HG03175 (cell line): Measurements from ENCODE around the gene LDLRAD4.
A peak's percentile ranks its signal among the peaks of the same experiment; 100 is the strongest.

Source experiments
- ATAC-seq: cut with Tn5 transposase; IDR thresholded peaks from one replicate; pipeline ENCODE4 v1.9.1; 2021; ENCODE audit warnings: mild to moderate bottlenecking, moderate library complexity; ENCODE audit not compliant: unreplicated experiment

LDLRAD4 gene

GRCh38 chr18:13524054-13524453, 305.5 kb downstream of the LDLRAD4 start:
- no peak for ATAC-seq

GRCh38 chr18:13524811-13525210, 306.3 kb downstream of the LDLRAD4 start:
- ATAC-seq, result no peak

- ATAC-seq, result no peak
Measured at GRCh38 chr18:13525381-13526029, 306.9 kb downstream of the LDLRAD4 start.

DNA sequence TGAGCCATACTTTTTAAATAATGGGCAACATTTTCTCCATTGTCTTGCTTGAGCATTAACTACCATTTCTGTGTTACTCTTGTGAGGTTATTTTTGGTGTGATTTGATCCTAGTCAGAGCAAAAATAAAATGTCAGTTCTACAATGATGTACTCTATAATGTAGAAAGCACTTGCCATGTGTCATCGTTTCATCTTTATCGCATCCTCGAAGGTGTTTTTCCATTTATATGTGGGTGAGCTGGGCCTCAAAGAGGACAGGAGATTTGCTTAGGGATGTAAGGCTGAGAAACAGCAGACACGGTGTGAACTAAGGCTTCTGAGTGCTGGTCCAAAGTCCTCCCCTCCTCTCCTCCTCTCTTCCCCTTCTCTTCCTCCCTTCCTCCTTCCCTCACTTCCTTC, 308.0 kb downstream of the LDLRAD4 start:
- no peak for ATAC-seq

- no peak for ATAC-seq
Measured at GRCh38 chr18:13527256-13527655, 308.7 kb downstream of the LDLRAD4 start.

GRCh38 chr18:13527730-13528129, 309.2 kb downstream of the LDLRAD4 start:
- ATAC-seq, result no peak

DNA sequence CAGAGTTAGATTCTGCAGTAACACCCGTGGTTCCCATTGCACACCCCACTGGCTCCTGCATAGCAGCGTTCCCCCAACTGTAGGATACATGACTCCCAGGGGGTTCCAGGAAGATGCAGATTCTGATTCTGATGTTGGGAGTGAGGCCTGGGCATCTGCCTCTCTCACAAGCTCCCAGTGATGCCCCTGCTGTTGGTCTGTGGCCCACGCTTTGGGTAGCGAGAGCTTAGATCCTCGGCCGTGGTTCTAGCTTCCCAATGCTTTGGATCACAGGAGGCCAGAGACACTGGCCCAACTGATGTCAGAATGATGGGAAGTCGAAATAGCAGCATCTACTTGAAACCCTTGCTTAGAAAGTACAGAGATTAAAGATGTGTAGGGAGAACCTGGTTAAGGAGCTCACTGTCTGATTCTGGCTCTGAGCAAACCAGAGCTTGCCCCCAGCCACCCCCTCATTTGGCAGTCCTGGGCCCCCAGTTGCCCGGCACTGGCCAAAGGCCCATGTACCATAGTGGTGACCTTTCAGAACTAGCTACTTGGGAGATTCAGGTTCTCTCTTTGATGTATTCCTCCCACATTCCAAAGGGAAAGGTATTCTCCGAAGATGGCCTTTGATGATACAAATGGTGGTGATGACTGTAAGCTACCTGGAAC, 310.3 kb downstream of the LDLRAD4 start:
- no peak for ATAC-seq

GRCh38 chr18:13530033-13530878, 311.7 kb downstream of the LDLRAD4 start:
- no peak for ATAC-seq

GRCh38 chr18:13530879-13531387, 312.4 kb downstream of the LDLRAD4 start:
- no peak for ATAC-seq

DNA sequence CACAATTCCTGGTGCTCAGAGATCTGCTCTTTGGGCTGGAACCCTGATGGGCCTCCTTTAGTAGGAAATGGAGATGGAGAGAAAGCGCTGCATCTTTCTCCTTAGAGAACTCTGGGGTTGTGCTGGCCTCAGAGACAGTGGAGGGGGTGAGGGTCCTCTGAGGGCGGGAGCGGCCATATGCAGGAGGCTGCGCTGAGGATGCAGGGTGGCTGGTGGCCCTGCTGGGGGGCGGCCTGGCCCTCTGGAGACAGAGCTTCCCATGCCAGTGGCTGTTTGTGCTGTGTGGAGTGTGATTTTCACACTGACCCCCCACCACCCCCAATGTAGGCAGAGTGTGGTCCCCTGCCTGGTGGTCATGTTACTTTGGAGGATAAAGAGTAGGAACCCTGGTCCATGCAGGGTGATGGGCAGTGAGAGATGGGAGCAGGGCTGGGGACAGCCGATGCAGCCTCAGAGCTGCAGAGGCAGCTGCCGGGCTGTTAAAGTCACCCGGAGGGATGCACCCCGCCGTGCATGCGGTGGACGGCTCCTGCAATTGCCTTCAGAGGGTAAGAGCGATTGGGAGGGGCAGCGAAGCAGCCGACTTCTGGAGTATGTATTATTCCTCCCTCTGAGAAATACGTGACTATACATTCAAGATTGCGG, 313.2 kb downstream of the LDLRAD4 start:
- no peak for ATAC-seq

DNA sequence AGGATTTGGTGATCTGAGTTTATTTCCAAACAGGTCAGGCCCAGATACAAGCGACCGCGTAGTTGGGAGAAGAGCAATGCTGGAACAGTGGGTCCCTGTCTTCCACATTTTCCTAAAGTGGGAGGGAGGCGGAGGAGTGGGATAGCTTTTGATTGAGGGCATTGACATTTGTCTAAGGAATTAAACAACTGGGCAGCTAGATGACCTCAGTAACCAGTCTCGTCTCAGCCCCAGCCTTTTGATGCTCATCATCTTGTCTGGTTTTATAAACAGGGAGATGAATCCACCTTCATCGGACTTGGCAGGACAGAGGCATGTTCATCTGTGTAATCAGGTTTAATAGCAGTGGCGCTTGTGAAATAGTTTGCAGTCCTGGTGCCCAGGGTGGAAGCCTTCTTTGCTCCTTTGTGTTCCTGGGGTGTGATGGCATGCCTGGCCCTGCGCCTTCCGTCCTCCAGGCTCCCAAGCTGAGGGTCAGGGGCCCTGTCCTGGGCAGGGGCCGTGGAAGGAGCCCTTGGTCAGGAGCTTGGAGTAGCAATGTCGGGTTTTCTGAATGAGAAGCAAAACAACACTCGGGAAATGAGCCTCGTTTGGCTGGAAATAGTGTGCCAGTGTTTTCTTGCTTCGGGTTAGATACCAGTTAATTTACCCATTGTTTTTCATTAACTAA, 314.0 kb downstream of the LDLRAD4 start:
- ATAC-seq, result no peak

DNA sequence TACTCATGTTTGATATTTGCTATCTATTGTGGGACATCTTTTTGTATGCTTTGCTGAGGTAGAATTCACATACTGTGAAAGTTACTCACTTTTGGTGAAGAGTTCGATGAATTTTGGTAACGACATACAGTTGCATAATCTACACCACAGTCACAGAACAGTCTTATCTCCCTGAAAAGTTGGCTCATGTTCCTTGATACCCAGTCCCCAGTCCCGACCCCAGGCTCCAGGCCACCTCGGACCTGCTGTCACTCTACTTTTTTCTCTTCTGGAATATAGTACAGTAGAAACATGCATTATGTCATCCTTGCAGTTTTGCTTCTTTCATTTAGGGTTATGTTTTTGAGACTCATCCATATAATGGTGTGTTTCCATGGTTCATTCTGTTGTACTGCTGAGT, 316.1 kb downstream of the LDLRAD4 start:
- ATAC-seq, result no peak

- ATAC-seq, result no peak
Measured at GRCh38 chr18:13536578-13536977, 318.0 kb downstream of the LDLRAD4 start.

GRCh38 chr18:13537022-13537780, 318.6 kb downstream of the LDLRAD4 start:
- peak; percentile 51 for ATAC-seq

- no peak for ATAC-seq
Measured at GRCh38 chr18:13538630-13539029, 320.1 kb downstream of the LDLRAD4 start.

GRCh38 chr18:13539050-13539449, 320.5 kb downstream of the LDLRAD4 start:
- ATAC-seq, result no peak

- ATAC-seq, result no peak
Measured at GRCh38 chr18:13539843-13540476, 321.4 kb downstream of the LDLRAD4 start.

DNA sequence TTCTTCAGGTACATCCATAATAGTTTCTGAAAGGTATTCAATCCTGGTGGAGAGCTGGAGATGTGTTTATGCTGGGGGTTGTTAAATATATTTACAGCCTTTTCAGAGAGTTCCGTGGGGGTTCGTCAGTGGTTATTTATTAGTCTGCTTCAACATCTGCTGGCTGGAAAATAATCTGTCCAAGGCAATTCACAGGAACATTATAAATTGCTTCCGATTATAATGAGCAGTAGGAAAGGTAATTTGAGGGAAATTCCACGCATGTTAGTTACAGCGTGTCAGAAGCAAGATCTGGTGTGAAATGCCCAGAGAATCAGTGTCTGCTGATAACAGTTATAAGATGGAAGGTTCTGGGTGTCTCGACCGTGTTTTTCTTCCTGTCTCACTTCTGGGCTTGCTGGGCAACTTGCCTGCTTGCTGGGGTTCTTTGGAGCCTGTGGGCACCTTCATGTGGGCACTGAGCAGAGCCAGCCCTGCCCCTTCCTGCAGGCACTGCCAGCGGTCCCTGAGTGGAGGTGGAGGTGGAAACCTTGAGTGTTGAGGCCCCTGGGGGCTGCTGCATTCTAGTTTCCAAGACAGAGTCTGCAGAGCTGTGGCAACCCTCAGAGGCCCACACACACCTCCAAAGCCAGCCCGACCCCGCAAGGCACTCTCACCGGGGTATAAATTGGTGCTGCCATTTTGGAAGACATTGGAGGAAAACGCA, 322.1 kb downstream of the LDLRAD4 start:
- no peak for ATAC-seq
